Measurements from ENCODE around the gene NUAK1.

Gene NUAK1

DNA sequence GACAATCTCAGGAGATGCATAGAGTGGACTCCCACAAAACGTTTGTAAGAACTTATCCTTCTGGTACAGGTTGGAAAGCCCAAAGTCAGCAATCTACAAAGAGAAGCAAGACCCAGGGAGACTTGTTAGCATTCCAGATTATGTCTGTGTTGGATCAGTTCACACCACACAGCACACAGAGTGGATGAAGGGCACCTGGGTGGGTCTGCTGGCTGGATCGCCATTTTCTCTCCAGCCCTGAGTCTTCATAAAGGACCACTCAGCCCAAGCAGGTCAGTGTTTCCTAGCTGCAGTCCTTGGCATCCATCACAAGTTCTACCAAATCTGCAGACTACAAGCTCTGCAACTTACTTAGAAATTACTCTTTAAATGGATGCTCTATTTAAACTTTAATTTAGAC, 66.0 kb downstream of the NUAK1 start:
- Mint-ChIP-seq H3K36me3 (ENCODE audit: low read depth) (peaks cover 73% of the 10 kb centered on the region), H3K9me3 (no peaks in the 10 kb centered on the region)
- TF ChIP-seq, protein P1, sequence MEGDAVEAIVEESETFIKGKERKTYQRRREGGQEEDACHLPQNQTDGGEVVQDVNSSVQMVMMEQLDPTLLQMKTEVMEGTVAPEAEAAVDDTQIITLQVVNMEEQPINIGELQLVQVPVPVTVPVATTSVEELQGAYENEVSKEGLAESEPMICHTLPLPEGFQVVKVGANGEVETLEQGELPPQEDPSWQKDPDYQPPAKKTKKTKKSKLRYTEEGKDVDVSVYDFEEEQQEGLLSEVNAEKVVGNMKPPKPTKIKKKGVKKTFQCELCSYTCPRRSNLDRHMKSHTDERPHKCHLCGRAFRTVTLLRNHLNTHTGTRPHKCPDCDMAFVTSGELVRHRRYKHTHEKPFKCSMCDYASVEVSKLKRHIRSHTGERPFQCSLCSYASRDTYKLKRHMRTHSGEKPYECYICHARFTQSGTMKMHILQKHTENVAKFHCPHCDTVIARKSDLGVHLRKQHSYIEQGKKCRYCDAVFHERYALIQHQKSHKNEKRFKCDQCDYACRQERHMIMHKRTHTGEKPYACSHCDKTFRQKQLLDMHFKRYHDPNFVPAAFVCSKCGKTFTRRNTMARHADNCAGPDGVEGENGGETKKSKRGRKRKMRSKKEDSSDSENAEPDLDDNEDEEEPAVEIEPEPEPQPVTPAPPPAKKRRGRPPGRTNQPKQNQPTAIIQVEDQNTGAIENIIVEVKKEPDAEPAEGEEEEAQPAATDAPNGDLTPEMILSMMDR (IDR thresholded peaks at IDR 0.05) = no peak

DNA sequence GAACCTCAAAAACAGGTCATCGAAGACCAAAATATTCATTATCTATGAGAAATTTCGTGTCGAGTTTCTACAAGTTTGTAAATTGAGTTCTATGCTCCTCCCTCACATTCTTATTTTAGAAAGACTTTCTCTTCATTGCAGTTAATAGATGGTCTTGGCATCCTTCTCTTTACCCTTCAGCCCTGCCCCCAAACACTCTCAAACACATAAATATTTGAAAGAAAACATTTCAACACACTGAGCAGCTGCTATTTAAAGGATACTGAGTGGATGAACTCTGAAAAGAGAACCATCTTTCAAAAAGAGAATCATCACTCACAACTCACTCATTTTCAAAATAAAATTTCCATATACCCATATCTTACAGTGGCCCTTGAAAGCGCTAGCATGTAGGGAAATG, 67.1 kb downstream of the NUAK1 start:
- Mint-ChIP-seq H3K27me3 (ENCODE audit: low read depth, poor library complexity) (peaks cover 4% of the 10 kb centered on the region), H3K27ac (peak overlapping the region; percentile 68), H3K9me3 (no peaks in the 10 kb centered on the region), H3K4me1 (peaks cover 22% of the 10 kb centered on the region), H3K36me3 (ENCODE audit: low read depth) (peaks cover 73% of the 10 kb centered on the region), H3K4me3 (no peak overlapping the region)
- DNase-seq = no peak
- TF ChIP-seq, protein P1 (IDR thresholded peaks at IDR 0.05) = no peak

More for the DNA sequence above, 66.0 kb downstream of the NUAK1 start:
- Mint-ChIP-seq H3K27me3 (ENCODE audit: low read depth, poor library complexity) (peaks cover 4% of the 10 kb centered on the region), H3K27ac (peak overlapping the region; percentile 85), H3K4me3 (no peak overlapping the region), H3K4me1 (peaks cover 32% of the 10 kb centered on the region)
- DNase-seq = no peak

DNA sequence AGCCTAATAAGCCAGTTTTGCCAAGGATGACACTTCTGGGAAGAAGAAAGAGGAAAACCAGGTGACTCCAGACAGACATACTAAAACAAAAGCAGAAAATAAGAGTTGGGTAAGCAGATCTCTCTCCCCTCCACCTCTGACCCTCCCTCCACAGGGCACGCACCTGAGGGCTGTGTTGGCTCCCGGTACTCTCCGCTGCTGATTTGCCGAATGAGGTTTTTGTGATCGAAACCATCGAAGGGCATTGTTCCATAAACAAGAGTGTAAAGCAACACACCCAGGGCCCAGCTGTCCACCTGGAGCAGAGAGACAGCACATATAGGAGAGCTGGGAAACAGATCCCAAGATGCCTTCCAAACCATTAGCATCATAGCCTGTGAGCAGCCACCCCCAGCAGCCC, 68.1 kb downstream of the NUAK1 start:
- peaks cover 19% of the 10 kb centered on the region for H3K4me1 Mint-ChIP-seq
- DNase-seq = no peak
- H3K27me3 Mint-ChIP-seq (ENCODE audit: low read depth, poor library complexity) = no peaks in the 10 kb centered on the region
- TF ChIP-seq, protein P1 (IDR thresholded peaks at IDR 0.05) = no peak
- H3K36me3 Mint-ChIP-seq (ENCODE audit: low read depth) = peaks cover 80% of the 10 kb centered on the region
- H3K4me3 Mint-ChIP-seq = no peak overlapping the region
- no peak overlapping the region for H3K27ac Mint-ChIP-seq
- no peaks in the 10 kb centered on the region for H3K9me3 Mint-ChIP-seq

DNA sequence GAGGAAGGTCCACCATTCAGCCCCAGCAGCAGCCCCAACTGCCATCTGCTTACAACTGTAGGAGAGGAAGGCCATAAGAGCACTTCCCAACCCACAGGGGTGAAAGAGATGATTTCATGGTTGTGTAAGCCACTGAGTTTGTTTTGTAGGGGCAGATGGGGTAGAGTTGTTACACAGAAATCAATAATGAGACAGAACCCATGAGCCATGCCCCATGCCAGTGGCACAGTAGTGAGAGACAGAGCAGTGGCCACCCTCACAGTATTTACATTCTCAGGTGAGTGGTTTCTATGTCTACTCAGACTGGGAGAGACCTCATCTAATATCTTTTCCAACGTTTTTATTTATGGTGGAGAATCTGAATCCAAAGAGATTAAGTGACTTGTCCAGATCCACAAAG, 68.6 kb downstream of the NUAK1 start:
- no peaks in the 10 kb centered on the region for H3K9me3 Mint-ChIP-seq
- no peak overlapping the region for H3K4me3 Mint-ChIP-seq
- H3K27ac Mint-ChIP-seq = no peak overlapping the region
- H3K36me3 Mint-ChIP-seq (ENCODE audit: low read depth) = peaks cover 84% of the 10 kb centered on the region
- peaks cover 20% of the 10 kb centered on the region for H3K4me1 Mint-ChIP-seq
- no peaks in the 10 kb centered on the region for H3K27me3 Mint-ChIP-seq (ENCODE audit: low read depth, poor library complexity)
- DNase-seq = no peak
- TF ChIP-seq, protein P1 (IDR thresholded peaks at IDR 0.05) = no peak

DNA sequence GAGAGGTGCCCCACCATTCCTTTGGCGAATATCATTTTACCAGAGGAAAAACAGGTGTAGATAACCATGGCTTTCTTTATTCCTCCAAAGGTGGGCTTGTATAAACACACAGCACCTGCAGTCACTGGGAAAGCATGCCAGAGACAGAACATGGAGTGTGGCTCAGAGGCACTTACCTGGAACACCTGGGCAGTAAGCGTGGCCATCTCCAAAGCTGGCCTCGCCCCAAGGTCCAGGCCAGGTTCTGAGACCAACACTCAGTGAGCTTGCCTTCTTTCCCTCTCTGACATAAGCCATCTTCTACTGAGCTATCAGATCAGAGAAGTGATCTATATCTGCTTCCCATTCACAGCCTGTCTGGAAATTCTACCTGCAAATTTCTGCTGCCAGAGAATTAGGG, 70.5 kb downstream of the NUAK1 start:
- Mint-ChIP-seq H3K36me3 (ENCODE audit: low read depth) (peaks cover 94% of the 10 kb centered on the region), H3K9me3 (no peaks in the 10 kb centered on the region), H3K27ac (no peak overlapping the region), H3K27me3 (ENCODE audit: low read depth, poor library complexity) (no peaks in the 10 kb centered on the region), H3K4me3 (no peak overlapping the region), H3K4me1 (peaks cover 24% of the 10 kb centered on the region)
- TF ChIP-seq, protein P1 (IDR thresholded peaks at IDR 0.05) = no peak
- no peak for DNase-seq

DNA sequence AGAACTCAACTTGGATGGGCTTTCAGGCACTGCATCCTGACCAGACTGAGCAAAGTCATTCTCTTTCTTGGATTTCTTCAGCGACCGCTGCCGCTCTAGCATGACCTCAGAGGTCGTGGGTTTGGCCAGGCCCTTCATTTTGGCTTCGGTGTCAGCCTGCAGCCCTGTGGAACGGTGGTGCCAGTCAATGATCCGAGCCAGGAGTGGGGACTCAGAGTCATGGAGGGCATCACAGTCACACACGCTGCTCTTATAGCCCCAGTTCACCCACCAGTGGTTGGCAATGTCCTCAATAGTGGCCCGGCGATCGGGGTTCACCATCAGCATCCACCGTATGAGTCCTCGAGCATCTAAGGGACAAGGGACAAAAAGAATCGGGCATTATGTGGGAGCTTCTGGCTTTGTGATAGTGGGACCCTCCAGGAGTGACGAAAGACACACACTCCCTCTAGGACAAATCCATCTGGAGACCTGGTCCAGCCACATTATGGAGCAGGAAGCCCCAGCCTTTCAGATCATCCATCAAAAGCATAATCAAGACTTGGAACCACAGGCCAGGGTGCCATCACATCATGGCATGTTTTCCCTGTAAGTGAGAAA, 71.0 kb downstream of the NUAK1 start:
- no peak for DNase-seq
- no peaks in the 10 kb centered on the region for H3K27me3 Mint-ChIP-seq (ENCODE audit: low read depth, poor library complexity)
- H3K36me3 Mint-ChIP-seq (ENCODE audit: low read depth) = peaks cover 92% of the 10 kb centered on the region
- TF ChIP-seq, protein P1 (IDR thresholded peaks at IDR 0.05) = no peak
- peaks cover 24% of the 10 kb centered on the region for H3K4me1 Mint-ChIP-seq
- H3K27ac Mint-ChIP-seq = no peak overlapping the region
- H3K9me3 Mint-ChIP-seq = no peaks in the 10 kb centered on the region
- no peak overlapping the region for H3K4me3 Mint-ChIP-seq

All from nephron progenitor cell (in vitro differentiated cells).